HUES48 (cell line): ENCODE results near the gene CNTN4.

Experiments used
- H3K27ac ChIP-seq: one replicate; pipeline ENCODE4 v1.7.0; 2013; ENCODE audit warnings: low read depth, low read length, inconsistent platforms
- H3K27me3 ChIP-seq: 2 replicates; pipeline ENCODE4 v1.6.1; 2013; ENCODE audit warnings: mild to moderate bottlenecking, low read length; ENCODE audit not compliant: control insufficient read depth, insufficient read depth
- H3K36me3 ChIP-seq: 2 replicates; pipeline ENCODE4 v1.6.1; 2013; ENCODE audit warnings: low read length; ENCODE audit not compliant: control insufficient read depth, insufficient read depth
- H3K4me1 ChIP-seq: 2 replicates; pipeline ENCODE4 v1.6.1; 2013; ENCODE audit warnings: mild to moderate bottlenecking, low read length; ENCODE audit not compliant: control insufficient read depth, insufficient read depth
- H3K4me3 ChIP-seq: 2 replicates; pipeline ENCODE4 v1.5.1; 2013; ENCODE audit warnings: mild to moderate bottlenecking, low read depth, low read length
- H3K9ac ChIP-seq: 2 replicates; pipeline ENCODE4 v1.6.1; 2013; ENCODE audit warnings: mild to moderate bottlenecking, low read depth, low read length, moderate library complexity
- H3K9me3 ChIP-seq: 2 replicates; pipeline ENCODE4 v1.6.1; 2013; ENCODE audit warnings: low read length; ENCODE audit not compliant: control insufficient read depth, insufficient read depth

The CNTN4 gene

DNA sequence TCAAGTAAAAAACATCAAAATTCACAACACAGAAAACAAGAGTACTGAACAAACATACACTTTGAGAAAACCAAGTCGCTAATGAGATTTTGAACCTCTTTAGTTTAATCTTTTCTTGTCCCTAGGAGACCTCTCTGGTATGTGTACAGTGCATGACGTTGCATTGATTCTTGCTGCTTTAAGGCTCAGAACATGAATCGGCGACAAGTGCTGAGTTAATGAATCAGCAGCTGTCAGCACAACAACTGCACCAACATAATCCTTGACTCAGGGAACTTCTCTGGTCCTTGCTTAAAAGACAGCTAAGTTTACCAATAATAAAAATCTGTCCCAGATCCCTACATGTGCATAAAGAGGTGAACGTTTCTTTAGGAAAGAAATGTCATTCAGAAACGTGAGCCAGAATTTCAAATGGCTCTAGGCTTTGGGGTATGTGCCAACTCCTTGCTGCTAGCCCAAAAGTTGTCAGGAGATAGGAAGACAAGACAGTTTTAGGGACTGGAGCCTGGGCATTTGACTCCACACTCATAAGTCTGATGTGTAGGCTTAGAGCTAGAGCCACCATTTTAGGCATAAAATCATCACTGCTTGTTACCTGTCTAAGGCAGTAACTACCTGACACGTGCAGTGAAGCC, 924.6 kb downstream of the CNTN4 start:
- no peaks in the 10 kb centered on the region for H3K36me3 ChIP-seq
- H3K9ac ChIP-seq, result no peak overlapping the region
- H3K9me3 ChIP-seq, result no peaks in the 10 kb centered on the region
- peaks cover 9% of the 10 kb centered on the region for H3K4me1 ChIP-seq
- H3K27me3 ChIP-seq, result no peaks in the 10 kb centered on the region
- no peak overlapping the region for H3K4me3 ChIP-seq
- no peak overlapping the region for H3K27ac ChIP-seq

DNA sequence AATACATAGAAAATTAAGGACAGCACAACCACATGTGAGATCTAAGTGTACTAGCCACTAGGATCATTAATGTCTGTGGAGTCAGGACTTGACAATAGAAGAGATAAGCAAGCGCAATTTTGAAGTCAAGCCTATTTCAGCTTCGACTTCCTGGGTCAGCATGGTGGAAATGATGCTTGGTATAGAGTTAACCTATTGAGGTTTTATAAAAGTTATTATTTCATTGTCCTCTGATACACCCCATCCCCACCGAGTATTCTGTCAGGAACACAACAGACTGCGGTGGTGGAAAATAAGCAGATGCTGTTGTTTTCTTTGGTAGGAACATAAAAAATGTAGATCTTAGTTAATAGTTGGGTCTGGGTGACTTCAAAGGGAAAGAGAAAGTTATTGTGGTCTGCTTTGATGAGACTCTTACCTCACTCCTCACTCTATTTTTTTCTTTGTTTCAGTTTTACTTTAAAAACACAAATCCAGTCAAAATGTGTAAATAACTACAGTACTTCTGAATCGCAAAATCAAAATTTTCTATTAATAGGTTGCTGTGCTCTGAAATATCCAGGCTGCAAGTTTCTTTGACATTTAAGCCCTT, 929.4 kb downstream of the CNTN4 start:
- no peak overlapping the region for H3K27ac ChIP-seq
- no peaks in the 10 kb centered on the region for H3K36me3 ChIP-seq
- H3K27me3 ChIP-seq, result no peaks in the 10 kb centered on the region
- H3K9ac ChIP-seq, result no peak overlapping the region
- H3K4me3 ChIP-seq, result no peak overlapping the region
- H3K4me1 ChIP-seq, result peaks cover 18% of the 10 kb centered on the region; the same call in 1 of the 2 replicates
- H3K9me3 ChIP-seq, result no peaks in the 10 kb centered on the region

DNA sequence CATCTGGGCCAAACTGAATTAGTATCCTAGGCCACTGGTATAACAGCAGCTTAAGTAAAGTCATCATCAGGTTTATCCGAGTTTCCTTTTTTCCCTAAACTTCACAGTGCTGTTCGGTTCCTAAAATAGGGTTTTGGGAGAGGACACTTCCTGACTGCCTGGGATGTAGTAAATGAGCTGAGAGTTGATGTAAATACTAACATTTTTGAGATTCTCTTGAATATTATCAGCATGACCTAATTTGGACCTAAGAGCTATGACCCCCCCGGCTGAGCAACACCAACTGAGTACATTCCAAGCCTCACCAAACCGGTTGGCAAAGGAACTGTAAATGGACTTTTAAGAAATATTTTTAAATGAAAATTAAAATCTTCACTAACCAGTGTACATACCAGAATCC, 932.7 kb downstream of the CNTN4 start:
- no peak overlapping the region for H3K4me3 ChIP-seq

GRCh38 chr3:3037156-3037555, 938.5 kb downstream of the CNTN4 start:
- Histone ChIP-seq H3K4me1 (no peaks in the 10 kb centered on the region), H3K4me3 (no peak overlapping the region), H3K27ac (no peak overlapping the region), H3K9me3 (no peaks in the 10 kb centered on the region), H3K9ac (no peak overlapping the region), H3K36me3 (no peaks in the 10 kb centered on the region), H3K27me3 (no peaks in the 10 kb centered on the region)

More for the DNA sequence above, 932.7 kb downstream of the CNTN4 start:
- peaks cover 18% of the 10 kb centered on the region; the same call in 1 of the 2 replicates for H3K4me1 ChIP-seq
- H3K9ac ChIP-seq, result no peak overlapping the region
- no peaks in the 10 kb centered on the region for H3K27me3 ChIP-seq
- H3K9me3 ChIP-seq, result no peaks in the 10 kb centered on the region
- no peak overlapping the region for H3K27ac ChIP-seq
- no peaks in the 10 kb centered on the region for H3K36me3 ChIP-seq

GRCh38 chr3:3038201-3038991, 939.7 kb downstream of the CNTN4 start:
- H3K9me3 ChIP-seq, result no peaks in the 10 kb centered on the region
- H3K36me3 ChIP-seq, result no peaks in the 10 kb centered on the region
- no peaks in the 10 kb centered on the region for H3K4me1 ChIP-seq
- no peak overlapping the region for H3K9ac ChIP-seq
- H3K27ac ChIP-seq, result no peak overlapping the region
- no peak overlapping the region for H3K4me3 ChIP-seq
- H3K27me3 ChIP-seq, result no peaks in the 10 kb centered on the region

GRCh38 chr3:3053974-3054373, 955.3 kb downstream of the CNTN4 start:
- Histone ChIP-seq H3K4me3 (no peak overlapping the region), H3K9me3 (no peaks in the 10 kb centered on the region), H3K4me1 (no peaks in the 10 kb centered on the region; the same call in 1 of the 2 replicates), H3K27ac (peak overlapping the region; percentile 45), H3K9ac (no peak overlapping the region), H3K27me3 (no peaks in the 10 kb centered on the region), H3K36me3 (no peaks in the 10 kb centered on the region)

DNA sequence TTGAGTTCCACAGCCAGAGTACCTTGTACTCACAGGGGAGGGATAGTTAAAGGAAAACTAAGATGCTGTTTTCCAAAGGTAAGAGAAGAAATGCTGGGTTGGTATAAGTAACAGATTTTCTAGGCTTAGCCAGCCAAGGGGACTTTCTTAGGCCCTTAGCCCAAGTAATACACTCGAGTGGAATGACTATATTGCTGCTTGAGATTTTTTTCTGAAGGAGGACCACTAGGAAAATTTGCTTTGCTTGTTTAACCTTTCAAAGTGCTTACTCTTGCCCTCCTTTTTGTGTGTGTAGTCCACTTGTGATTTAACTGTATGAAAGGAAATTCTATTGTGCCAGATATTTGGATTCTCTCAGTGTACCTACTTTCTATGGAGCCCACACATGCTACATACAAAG, 961.0 kb downstream of the CNTN4 start:
- H3K4me1 ChIP-seq, result peaks cover 25% of the 10 kb centered on the region
- H3K27me3 ChIP-seq, result no peaks in the 10 kb centered on the region
- H3K27ac ChIP-seq, result no peak overlapping the region
- H3K9ac ChIP-seq, result no peak overlapping the region
- H3K4me3 ChIP-seq, result no peak overlapping the region
- no peaks in the 10 kb centered on the region for H3K36me3 ChIP-seq
- H3K9me3 ChIP-seq, result no peaks in the 10 kb centered on the region

DNA sequence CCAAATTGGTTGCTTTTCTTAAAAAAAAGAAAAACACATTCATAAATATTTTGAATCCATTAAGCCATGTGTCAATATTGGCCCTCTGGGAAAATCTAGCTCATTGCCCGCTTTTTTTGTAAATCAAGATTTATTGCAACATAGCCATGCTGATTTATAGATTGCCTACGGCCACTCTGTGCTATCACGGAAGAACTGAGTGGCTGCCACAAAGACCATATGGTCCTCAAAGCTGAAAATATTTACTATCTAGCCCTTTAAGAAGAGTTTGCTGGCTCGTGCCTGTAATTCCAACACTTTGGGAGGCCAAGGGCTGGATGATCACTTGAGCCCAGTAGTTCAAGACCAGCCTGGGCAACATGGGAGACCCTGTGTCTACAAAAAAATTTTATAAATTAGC, 965.6 kb downstream of the CNTN4 start:
- H3K4me1 ChIP-seq, result peaks cover 25% of the 10 kb centered on the region
- no peak overlapping the region for H3K4me3 ChIP-seq
- no peaks in the 10 kb centered on the region for H3K9me3 ChIP-seq
- no peaks in the 10 kb centered on the region for H3K27me3 ChIP-seq
- H3K36me3 ChIP-seq, result no peaks in the 10 kb centered on the region
- H3K27ac ChIP-seq, result no peak overlapping the region
- H3K9ac ChIP-seq, result no peak overlapping the region

GRCh38 chr3:3065876-3066275, 967.2 kb downstream of the CNTN4 start:
- Histone ChIP-seq H3K27ac (no peak overlapping the region), H3K4me1 (peaks cover 12% of the 10 kb centered on the region), H3K4me3 (no peak overlapping the region)

GRCh38 chr3:3066378-3066777, 967.7 kb downstream of the CNTN4 start:
- Histone ChIP-seq H3K27me3 (no peaks in the 10 kb centered on the region), H3K4me3 (no peak overlapping the region), H3K27ac (no peak overlapping the region), H3K36me3 (no peaks in the 10 kb centered on the region), H3K9ac (no peak overlapping the region), H3K9me3 (no peaks in the 10 kb centered on the region), H3K4me1 (peaks cover 7% of the 10 kb centered on the region)

More at GRCh38 chr3:3065876-3066275, 967.2 kb downstream of the CNTN4 start:
- H3K9ac ChIP-seq, result no peak overlapping the region
- no peaks in the 10 kb centered on the region for H3K9me3 ChIP-seq
- H3K36me3 ChIP-seq, result no peaks in the 10 kb centered on the region
- H3K27me3 ChIP-seq, result no peaks in the 10 kb centered on the region

GRCh38 chr3:3066910-3067309, 968.2 kb downstream of the CNTN4 start:
- no peak overlapping the region for H3K9ac ChIP-seq
- 0 out of 2 replicates have a peak, but pooled peaks cover 6% of the 10 kb centered on the region for H3K4me1 ChIP-seq
- no peaks in the 10 kb centered on the region for H3K9me3 ChIP-seq
- no peak overlapping the region for H3K4me3 ChIP-seq
- H3K36me3 ChIP-seq, result no peaks in the 10 kb centered on the region
- no peak overlapping the region for H3K27ac ChIP-seq
- H3K27me3 ChIP-seq, result no peaks in the 10 kb centered on the region
